ENCODE results near the gene TNRC18. TPM values are rescaled to one million over a fixed set of nuclear protein-coding genes. Genes with fewer than 3 reads are reported as not detected.

Gene TNRC18
- total and polyA plus RNA-seq, 4 experiments from 2014 or later = 0.11 to 48.9 (median 24.5) TPM

DNA sequence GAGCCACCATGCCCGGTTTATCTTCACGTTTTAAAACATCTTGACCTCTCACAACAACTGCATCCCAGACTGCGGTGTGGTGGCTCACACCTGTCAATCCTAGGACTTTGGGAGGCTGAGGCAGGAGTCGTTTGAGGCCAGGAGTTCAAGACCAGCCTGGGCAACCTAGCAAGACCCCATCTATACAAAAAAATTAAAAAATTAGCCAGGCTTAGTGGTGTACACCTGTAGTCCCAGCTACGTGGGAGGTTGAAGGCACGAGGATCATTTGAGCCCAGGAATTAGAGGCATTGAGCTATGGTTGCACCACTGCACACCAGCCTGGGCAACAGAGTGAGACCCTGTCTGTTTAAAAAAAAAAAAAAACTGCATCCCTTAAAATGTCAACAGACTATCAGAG, 20.2 kb downstream of the TNRC18 start:
- peaks cover 3 to 4% of the 10 kb centered on the region in 2 donors for H3K27me3 Mint-ChIP-seq
- H3K27ac Mint-ChIP-seq = no peak overlapping the region

DNA sequence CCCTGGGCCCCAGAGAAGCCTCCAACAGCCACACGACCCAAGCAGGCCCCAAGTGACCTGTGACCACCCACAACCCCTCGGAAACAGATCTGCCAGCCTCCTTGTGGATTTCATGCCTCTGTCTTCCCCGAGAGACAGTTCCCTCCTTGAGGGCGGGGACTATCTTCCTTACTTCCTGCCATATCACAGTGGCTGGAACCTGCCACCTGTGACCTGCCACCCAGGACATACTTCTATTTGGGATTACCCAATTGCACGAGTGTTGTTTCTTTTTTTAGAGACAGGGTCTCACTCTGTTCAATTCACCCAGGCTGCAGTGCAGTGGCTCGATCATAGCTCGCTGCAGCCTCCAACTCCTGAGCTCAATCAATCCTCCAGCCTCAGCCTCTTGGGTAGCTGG, 25.9 kb downstream of the TNRC18 start:
- peaks cover 15% of the 10 kb centered on the region for H3K36me3 ChIP-seq (ENCODE audit: insufficient read depth, low read length)
- H3K27ac ChIP-seq (ENCODE audit: low read depth, low read length) = peak overlapping the region; percentile 90
- H3K9me3 Mint-ChIP-seq = no peaks in the 10 kb centered on the region
- peak in 2 of 5 donors; percentile 5 to 11 for DNase-seq
- peaks cover 27% of the 10 kb centered on the region for H3K4me1 ChIP-seq (ENCODE audit: insufficient read depth, low read length)
- no peaks in the 10 kb centered on the region for H3K9me3 ChIP-seq (ENCODE audit: control insufficient read depth in 1 of 2, low read length in 2 of 2)
- peak overlapping the region; percentile 75 to 93 (median 84) for H3K4me3 Mint-ChIP-seq
- no peaks in the 10 kb centered on the region for H3K27me3 Mint-ChIP-seq
- H3K27me3 ChIP-seq (ENCODE audit: insufficient read depth, low read length) = no peaks in the 10 kb centered on the region
- intact Hi-C loops (cut with micrococcal nuclease) = loop anchor here (1.0 to 2.0 kb wide), 2 partner anchors 25 to 161 kb away; no protein-coding TSS in a partner anchor
- peak overlapping the region in 1 of 2 donors; percentile 34 for H3K4me3 ChIP-seq (ENCODE audit: low read length in 2 of 2)
- ChIA-PET POLR2A (ENCODE audit: partially characterized antibody) (interaction anchor here (0.8 to 3.0 kb wide), 12 partner anchors 8 to 622 kb away, joined by 3 to 44 read pairs (median 5); partner anchors contain the start of genes AP5Z1, TNRC18 and WIPI2), CTCF (ENCODE audit: partially characterized antibody) (interaction anchor here (1.2 to 3.1 kb wide), 7 partner anchors 22 to 425 kb away, joined by 4 to 40 read pairs (median 15); partner anchors contain the start of gene TNRC18)
- peak overlapping the region; percentile 95 to 99 (median 96) for H3K27ac Mint-ChIP-seq
- peaks cover 11 to 15% of the 10 kb centered on the region in 2 donors for H3K36me3 Mint-ChIP-seq
- H3K4me1 Mint-ChIP-seq = peaks cover 13 to 43% (median 34%) of the 10 kb centered on the region in 4 donors

More for the DNA sequence above, 20.2 kb downstream of the TNRC18 start:
- no peaks in the 10 kb centered on the region for H3K36me3 ChIP-seq (ENCODE audit: insufficient read depth, low read length)
- H3K4me3 ChIP-seq (ENCODE audit: low read length in 2 of 2) = no peak overlapping the region
- no peak overlapping the region for H3K4me3 Mint-ChIP-seq
- no peak for DNase-seq
- H3K4me1 Mint-ChIP-seq = peaks cover 2 to 5% (median 4%) of the 10 kb centered on the region in 4 donors
- H3K36me3 Mint-ChIP-seq = no peaks in the 10 kb centered on the region
- no peaks in the 10 kb centered on the region for H3K27me3 ChIP-seq (ENCODE audit: insufficient read depth, low read length)
- ChIA-PET CTCF (ENCODE audit: partially characterized antibody) (no interaction called here), POLR2A (ENCODE audit: partially characterized antibody) (no interaction called here)
- H3K9me3 ChIP-seq (ENCODE audit: control insufficient read depth in 1 of 2, low read length in 2 of 2) = no peaks in the 10 kb centered on the region
- intact Hi-C loops (cut with micrococcal nuclease) = no loop called here
- no peaks in the 10 kb centered on the region for H3K4me1 ChIP-seq (ENCODE audit: insufficient read depth, low read length)
- no peak overlapping the region for H3K27ac ChIP-seq (ENCODE audit: low read depth, low read length)
- no peaks in the 10 kb centered on the region for H3K9me3 Mint-ChIP-seq

DNA sequence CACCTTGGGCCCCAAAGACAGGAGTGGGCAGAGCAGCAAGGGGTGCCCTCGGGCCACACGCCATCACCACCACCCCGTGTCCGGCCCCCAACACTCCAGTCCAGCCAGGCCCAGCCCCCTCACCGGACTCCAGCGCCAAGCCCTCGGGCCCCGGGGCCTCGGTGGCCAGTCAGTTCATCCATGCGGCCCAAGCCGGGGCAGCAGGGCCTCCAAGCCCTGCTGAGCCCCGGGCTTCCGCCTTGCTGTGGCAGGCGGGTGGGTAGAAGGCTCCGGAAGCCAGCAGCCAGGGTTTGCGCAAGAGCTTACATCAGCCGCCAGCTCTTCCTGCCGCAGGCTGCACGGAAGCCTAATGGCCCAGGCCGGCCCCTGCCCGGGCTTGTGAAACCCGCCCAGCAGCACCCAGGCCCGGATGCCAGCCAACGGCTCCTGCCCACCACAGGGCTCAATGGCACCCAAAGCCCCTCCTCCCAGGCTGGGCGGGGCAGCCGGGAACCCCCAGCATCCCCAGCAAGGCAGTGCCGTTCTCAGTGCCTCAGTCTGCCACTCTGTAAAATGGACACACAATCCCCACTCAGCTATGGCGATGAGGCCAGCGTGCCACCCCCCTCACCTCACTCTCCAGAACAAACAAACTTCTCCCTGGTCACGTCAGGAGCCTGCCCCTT, 26.5 kb downstream of the TNRC18 start:
- H3K27me3 Mint-ChIP-seq = no peaks in the 10 kb centered on the region
- Histone ChIP-seq H3K36me3 (ENCODE audit: insufficient read depth, low read length) (peaks cover 17% of the 10 kb centered on the region), H3K27me3 (ENCODE audit: insufficient read depth, low read length) (no peaks in the 10 kb centered on the region), H3K27ac (ENCODE audit: low read depth, low read length) (peak overlapping the region; percentile 90), H3K4me1 (ENCODE audit: insufficient read depth, low read length) (peaks cover 27% of the 10 kb centered on the region), H3K9me3 (ENCODE audit: control insufficient read depth in 1 of 2, low read length in 2 of 2) (no peaks in the 10 kb centered on the region), H3K4me3 (ENCODE audit: low read length in 2 of 2) (peak overlapping the region; percentile 81 to 85)
- H3K4me3 Mint-ChIP-seq = peak overlapping the region; percentile 82 to 93 (median 86)
- H3K27ac Mint-ChIP-seq = peak overlapping the region; percentile 95 to 99 (median 96)
- no peaks in the 10 kb centered on the region for H3K9me3 Mint-ChIP-seq
- ChIA-PET POLR2A (ENCODE audit: partially characterized antibody) (interaction anchor here (0.6 to 3.0 kb wide), 16 partner anchors 8 to 622 kb away, joined by 3 to 44 read pairs (median 4); partner anchors contain the start of genes AP5Z1, TNRC18 and WIPI2), CTCF (ENCODE audit: partially characterized antibody) (interaction anchor here (0.9 to 3.1 kb wide), 18 partner anchors 10 to 426 kb away, joined by 3 to 40 read pairs (median 4); partner anchors contain the start of gene TNRC18)
- peak; percentile 92 to 96 (median 95) for DNase-seq
- H3K36me3 Mint-ChIP-seq = peaks cover 12 to 18% of the 10 kb centered on the region in 2 donors
- peaks cover 13 to 44% (median 34%) of the 10 kb centered on the region in 4 donors for H3K4me1 Mint-ChIP-seq
- intact Hi-C loops (cut with micrococcal nuclease) = loop anchor here (1.0 to 2.0 kb wide), 3 partner anchors 25 to 162 kb away; no protein-coding TSS in a partner anchor

DNA sequence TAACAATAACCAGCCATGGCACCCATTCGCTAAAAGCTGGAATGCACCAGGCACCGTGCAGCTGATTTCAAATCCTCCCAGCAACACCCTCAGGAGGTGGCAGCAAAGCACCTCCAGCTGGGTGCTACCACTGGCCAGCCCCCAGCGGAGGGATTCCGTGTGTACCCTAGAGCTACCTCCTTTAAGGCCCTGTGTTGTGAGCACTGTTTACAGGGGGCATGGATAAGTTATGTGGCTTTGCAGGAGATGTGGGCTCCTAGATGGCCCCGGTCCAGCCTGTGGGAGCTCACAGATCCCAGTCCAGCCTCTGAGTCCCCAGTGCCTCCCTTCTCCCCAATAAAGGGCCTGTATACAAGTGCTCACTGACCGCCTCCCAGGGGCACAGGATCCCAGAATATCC, 27.1 kb downstream of the TNRC18 start:
- Mint-ChIP-seq H3K4me1 (peaks cover 13 to 44% (median 34%) of the 10 kb centered on the region in 4 donors), H3K4me3 (peak overlapping the region; percentile 82 to 93 (median 86)), H3K36me3 (peaks cover 12 to 20% of the 10 kb centered on the region in 2 donors), H3K9me3 (no peaks in the 10 kb centered on the region), H3K27me3 (no peaks in the 10 kb centered on the region), H3K27ac (peak overlapping the region; percentile 90 to 97 (median 96))
- no peaks in the 10 kb centered on the region for H3K9me3 ChIP-seq (ENCODE audit: control insufficient read depth in 1 of 2, low read length in 2 of 2)
- intact Hi-C loops (cut with micrococcal nuclease) = loop anchor here (1.0 to 2.0 kb wide), 2 partner anchors 30 to 162 kb away; no protein-coding TSS in a partner anchor
- H3K36me3 ChIP-seq (ENCODE audit: insufficient read depth, low read length) = peaks cover 17% of the 10 kb centered on the region
- peak overlapping the region; percentile 90 for H3K27ac ChIP-seq (ENCODE audit: low read depth, low read length)
- DNase-seq = peak; percentile 58 to 76 (median 62)
- ChIA-PET POLR2A (ENCODE audit: partially characterized antibody) (interaction anchor here (0.5 to 3.0 kb wide), 16 partner anchors 9 to 621 kb away, joined by 3 to 44 read pairs (median 4); partner anchors contain the start of genes AP5Z1, TNRC18 and WIPI2), CTCF (ENCODE audit: partially characterized antibody) (interaction anchor here (0.6 to 3.1 kb wide), 23 partner anchors 9 to 1222 kb away, joined by 3 to 40 read pairs (median 4); partner anchors contain the start of gene TNRC18)
- H3K4me1 ChIP-seq (ENCODE audit: insufficient read depth, low read length) = peaks cover 27% of the 10 kb centered on the region
- H3K27me3 ChIP-seq (ENCODE audit: insufficient read depth, low read length) = no peaks in the 10 kb centered on the region
- H3K4me3 ChIP-seq (ENCODE audit: low read length in 2 of 2) = peak overlapping the region; percentile 81 to 85

DNA sequence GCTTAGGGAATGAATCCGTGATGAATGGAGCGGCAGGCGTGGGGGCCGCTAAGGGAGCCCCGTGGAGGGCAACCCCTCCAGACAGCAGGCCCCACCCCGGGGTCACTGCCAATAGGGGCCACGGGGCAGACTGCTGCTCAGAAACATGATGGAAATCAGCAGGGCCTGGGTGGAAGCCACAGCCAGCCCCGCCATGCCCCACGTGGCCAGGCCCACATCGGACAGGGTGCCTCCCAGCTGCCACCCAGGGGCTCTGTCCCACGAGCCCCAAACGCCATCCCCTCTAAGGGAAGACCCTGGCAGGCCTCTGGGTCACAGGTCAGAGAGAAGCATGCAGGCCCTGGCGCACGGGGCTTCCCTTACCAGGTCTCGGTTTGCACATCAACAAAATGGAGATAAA, 28.4 kb downstream of the TNRC18 start:
- Mint-ChIP-seq H3K9me3 (no peaks in the 10 kb centered on the region), H3K4me3 (peak overlapping the region in 5 of 8 donors; percentile 72 to 86 (median 85)), H3K27ac (peak overlapping the region in 4 of 7 donors; percentile 68 to 96 (median 88)), H3K27me3 (no peaks in the 10 kb centered on the region), H3K4me1 (peaks cover 11 to 44% (median 30%) of the 10 kb centered on the region in 4 donors), H3K36me3 (peaks cover 12 to 26% of the 10 kb centered on the region in 2 donors)
- H3K4me3 ChIP-seq (ENCODE audit: low read length in 2 of 2) = peak overlapping the region in 1 of 2 donors; percentile 28
- ChIA-PET POLR2A (ENCODE audit: partially characterized antibody) (interaction anchor here (1.8 to 3.0 kb wide), 2 partner anchors 27 to 129 kb away, joined by 6 to 44 read pairs; partner anchors contain the start of gene TNRC18), CTCF (ENCODE audit: partially characterized antibody) (interaction anchor here (1.2 to 2.9 kb wide), 7 partner anchors 24 to 299 kb away, joined by 3 to 40 read pairs (median 4); no protein-coding TSS in a partner anchor)
- no peaks in the 10 kb centered on the region for H3K9me3 ChIP-seq (ENCODE audit: control insufficient read depth in 1 of 2, low read length in 2 of 2)
- H3K4me1 ChIP-seq (ENCODE audit: insufficient read depth, low read length) = peaks cover 27% of the 10 kb centered on the region
- no peak overlapping the region for H3K27ac ChIP-seq (ENCODE audit: low read depth, low read length)
- DNase-seq = no peak
- H3K36me3 ChIP-seq (ENCODE audit: insufficient read depth, low read length) = peaks cover 19% of the 10 kb centered on the region
- H3K27me3 ChIP-seq (ENCODE audit: insufficient read depth, low read length) = no peaks in the 10 kb centered on the region
- intact Hi-C loops (cut with micrococcal nuclease) = no loop called here

DNA sequence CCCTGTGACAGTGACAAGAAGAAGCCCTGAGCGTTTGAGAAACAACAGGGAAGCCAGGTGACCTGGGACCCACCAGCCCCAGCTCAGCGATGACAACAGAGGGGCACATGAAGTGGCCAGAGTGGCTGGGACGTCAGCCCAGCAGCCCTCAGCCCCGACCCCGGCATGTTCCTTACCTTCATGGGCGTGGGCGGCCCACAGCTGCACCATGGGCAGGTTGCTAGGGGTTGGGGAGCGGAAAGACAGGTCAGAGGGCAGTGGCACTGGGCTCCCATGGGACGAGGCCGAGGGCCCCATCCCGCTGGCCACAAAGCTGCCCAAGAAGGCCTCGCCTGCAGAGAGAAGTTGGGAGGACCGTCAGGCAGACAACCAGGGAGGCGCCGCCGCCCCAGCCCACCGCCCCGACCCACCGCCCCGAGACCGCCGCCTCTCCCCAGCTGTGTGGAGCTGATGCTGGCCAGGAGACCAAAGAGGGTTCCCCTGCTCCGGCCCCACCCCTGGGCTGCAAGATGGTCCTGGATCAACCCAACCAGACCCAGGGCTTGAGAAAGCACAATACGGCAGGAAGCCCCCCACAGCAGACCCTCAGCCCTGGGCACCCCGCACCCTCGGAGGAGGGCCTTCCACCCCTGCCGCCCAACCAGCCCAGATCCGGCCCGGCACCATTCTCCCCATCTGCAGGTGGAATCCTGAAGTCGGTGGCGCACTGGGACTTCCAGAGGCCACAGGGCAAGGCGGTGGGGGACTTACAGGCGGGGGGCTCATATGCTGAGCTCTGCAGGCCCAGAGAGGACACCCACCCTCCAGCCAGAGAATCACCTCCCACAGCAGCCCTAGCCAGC, 29.1 kb downstream of the TNRC18 start:
- H3K9me3 ChIP-seq (ENCODE audit: control insufficient read depth in 1 of 2, low read length in 2 of 2) = no peaks in the 10 kb centered on the region
- H3K4me1 Mint-ChIP-seq = peaks cover 11 to 44% (median 30%) of the 10 kb centered on the region in 4 donors
- no peaks in the 10 kb centered on the region for H3K9me3 Mint-ChIP-seq
- H3K36me3 ChIP-seq (ENCODE audit: insufficient read depth, low read length) = peaks cover 26% of the 10 kb centered on the region
- H3K4me3 Mint-ChIP-seq = peak overlapping the region in 5 of 8 donors; percentile 10 to 69 (median 39)
- H3K36me3 Mint-ChIP-seq = peaks cover 12 to 30% of the 10 kb centered on the region in 2 donors
- no peaks in the 10 kb centered on the region for H3K27me3 Mint-ChIP-seq
- peaks cover 27% of the 10 kb centered on the region for H3K4me1 ChIP-seq (ENCODE audit: insufficient read depth, low read length)
- H3K27ac ChIP-seq (ENCODE audit: low read depth, low read length) = no peak overlapping the region
- ChIA-PET CTCF (ENCODE audit: partially characterized antibody) (interaction anchor here (0.7 to 2.9 kb wide), 3 partner anchors 11 to 56 kb away, joined by 3 to 40 read pairs (median 4); no protein-coding TSS in a partner anchor), POLR2A (ENCODE audit: partially characterized antibody) (interaction anchor here (1.2 kb wide), 1 partner anchor 31 kb away, joined by 3 read pairs; no protein-coding TSS in a partner anchor)
- H3K27ac Mint-ChIP-seq = peak overlapping the region in 4 of 7 donors; percentile 15 to 87 (median 83)
- intact Hi-C loops (cut with micrococcal nuclease) = no loop called here
- no peak for DNase-seq
- no peaks in the 10 kb centered on the region for H3K27me3 ChIP-seq (ENCODE audit: insufficient read depth, low read length)
- H3K4me3 ChIP-seq (ENCODE audit: low read length in 2 of 2) = no peak overlapping the region

Measured in CD4-positive, alpha-beta memory T cell (primary cell).